SK-N-SH (cell line): ENCODE data around the gene NAV2. TPM values are rescaled to one million over a fixed set of nuclear protein-coding genes. Genes with fewer than 3 reads are reported as not detected.

Experiments used
- CTCF ChIA-PET: fragments of 300-600, 350-600 bp; formaldehyde crosslinking; extraction: SDS; loops from one replicate; lab custom pipeline; 2021; lab: Yijun Ruan, JAX
- POLR2A ChIA-PET: fragments of 350-600 bp; sonication (Branson Sonifier 250); formaldehyde crosslinking; extraction: SDS; loops from one replicate; lab custom pipeline; 2020; ENCODE audit warnings: antibody characterized with exemption, inconsistent platforms; lab: Yijun Ruan, JAX
- DNase-seq: peaks from one replicate; pipeline ENCODE4 v3.0.0; 2012
- H2AFZ ChIP-seq: fragments of 200-600 bp; sonication (generic); 2 replicates; pipeline ENCODE4 v1.8.1; 2016; ENCODE audit warnings: antibody characterized with exemption, mild to moderate bottlenecking, low read depth
- H3F3A ChIP-seq: fragments of 200-600 bp; sonication (generic); replicated peaks from 2 replicates; pipeline ENCODE3; 2016; ENCODE audit warnings: antibody characterized with exemption, mild to moderate bottlenecking; ENCODE audit not compliant: insufficient read depth
- H3K27ac ChIP-seq, 2 experiments: fragments of 200-500 bp in 1 of 2; fragments of 200-600 bp in 1 of 2; sonication (Bioruptor generic) in 1 of 2; sonication (generic), shearing (Covaris generic) in 1 of 2; 2 replicates each; pipeline versions ENCODE4 v1.5.1 to v1.6.1; 2014 to 2016; ENCODE audit warnings: low read depth in 2 of 2, inconsistent platforms in 1 of 2, low read length in 1 of 2, mild to moderate bottlenecking in 1 of 2, mixed read lengths in 1 of 2
- H3K27me3 ChIP-seq: fragments of 200-600 bp; sonication (generic), shearing (Covaris generic); 2 replicates; pipeline ENCODE4 v1.6.1; 2016; ENCODE audit warnings: mixed run types; ENCODE audit not compliant: insufficient read depth
- H3K36me3 ChIP-seq, 2 experiments: fragments of 200-500 bp in 1 of 2; fragments of 200-600 bp in 1 of 2; sonication (Bioruptor generic) in 1 of 2; sonication (generic) in 1 of 2; replicated peaks in 1 of 2; 2 replicates each; pipeline versions ENCODE3 to v1.5.1; 2014 to 2016; ENCODE audit warnings: low read length in 1 of 2, mild to moderate bottlenecking in 1 of 2; ENCODE audit not compliant: insufficient read depth in 2 of 2, control insufficient read depth in 1 of 2
- H3K4me1 ChIP-seq, 2 experiments: fragments of 200-500 bp in 1 of 2; fragments of 200-600 bp in 1 of 2; sonication (Bioruptor generic) in 1 of 2; sonication (generic), shearing (Covaris generic) in 1 of 2; 2 replicates each; pipeline versions ENCODE4 v1.5.1 to v1.6.1; 2014 to 2016; ENCODE audit warnings: low read depth in 1 of 2, low read length in 1 of 2, mixed run types in 1 of 2; ENCODE audit not compliant: insufficient read depth in 2 of 2, control insufficient read depth in 1 of 2
- H3K4me2 ChIP-seq: fragments of 200-600 bp; sonication (generic), shearing (Covaris generic); 2 replicates; pipeline ENCODE4 v1.6.1; 2017; ENCODE audit warnings: mixed run types
- H3K4me3 ChIP-seq, 2 experiments: fragments of 200-500 bp in 1 of 2; fragments of 200-600 bp in 1 of 2; sonication (Bioruptor generic) in 1 of 2; sonication (generic), shearing (Covaris generic) in 1 of 2; 2 replicates each; pipeline versions ENCODE4 v1.5.1 to v1.8.1; 2014 to 2016; ENCODE audit warnings: low read depth in 2 of 2, inconsistent platforms in 1 of 2, low read length in 1 of 2, mild to moderate bottlenecking in 1 of 2, mixed read lengths in 1 of 2, moderate library complexity in 1 of 2
- H3K79me2 ChIP-seq: fragments of 200-600 bp; sonication (generic); 2 replicates; pipeline ENCODE4 v1.8.1; 2017; ENCODE audit warnings: mild to moderate bottlenecking; ENCODE audit not compliant: insufficient read depth
- H3K9ac ChIP-seq: fragments of 200-600 bp; sonication (generic); 2 replicates; pipeline ENCODE4 v1.6.1; 2017; ENCODE audit warnings: mixed run types
- H3K9me2 ChIP-seq: fragments of 200-600 bp; sonication (generic); 2 replicates; pipeline ENCODE4 v1.6.1; 2017; ENCODE audit warnings: mixed run types
- H3K9me3 ChIP-seq: fragments of 200-600 bp; sonication (generic); 2 replicates; pipeline ENCODE4 v1.6.1; 2017; ENCODE audit warnings: mixed run types, mild to moderate bottlenecking, moderate library complexity
- H4K20me1 ChIP-seq: fragments of 200-600 bp; sonication (generic); 2 replicates; pipeline ENCODE4 v1.6.1; 2017; ENCODE audit warnings: mild to moderate bottlenecking, mixed run types; ENCODE audit not compliant: insufficient read depth
- CHD2 ChIP-seq: fragments of 150-350 bp; IDR thresholded peaks from 2 replicates; pipeline ENCODE4 v1.6.1; 2018; ENCODE audit warnings: low read length; ENCODE audit not compliant: partially characterized antibody
- EP300 ChIP-seq, 2 experiments: IDR thresholded peaks; 2 replicates each; pipeline versions ENCODE4 v1.4.0 to v1.6.1; 2012; ENCODE audit warnings: borderline replicate concordance in 1 of 2, low read depth in 1 of 2, low read length in 1 of 2
- FOSL2 ChIP-seq: IDR thresholded peaks from 2 replicates; pipeline ENCODE4 v1.4.0; 2012; ENCODE audit warnings: low read depth, mild to moderate bottlenecking, moderate library complexity, borderline replicate concordance
- FOXJ3 ChIP-seq: sonication (generic); formaldehyde crosslinking; IDR thresholded peaks from 2 replicates; pipeline ENCODE4 v1.5.1; 2020; ENCODE audit warnings: mild to moderate bottlenecking, missing genetic modification reagents
- FOXM1 ChIP-seq: IDR thresholded peaks from 2 replicates; pipeline ENCODE4 v1.4.0; 2012; ENCODE audit warnings: low read depth, mild to moderate bottlenecking
- GABPA ChIP-seq: IDR thresholded peaks from 2 replicates; pipeline ENCODE4 v1.4.0; 2012; ENCODE audit warnings: low read depth, mild to moderate bottlenecking
- GATA2 ChIP-seq: sonication (generic); formaldehyde crosslinking; IDR thresholded peaks from 2 replicates; pipeline ENCODE4 v1.5.0; 2020; ENCODE audit warnings: mild to moderate bottlenecking, missing genetic modification reagents
- JUND ChIP-seq: IDR thresholded peaks from 2 replicates; pipeline ENCODE4 v1.4.0; 2012
- MAX ChIP-seq: IDR thresholded peaks from 2 replicates; pipeline ENCODE4 v1.4.0; 2012; ENCODE audit warnings: low read depth
- MEF2A ChIP-seq: IDR thresholded peaks from 2 replicates; pipeline ENCODE4 v1.4.0; 2012; ENCODE audit warnings: low read depth, borderline replicate concordance
- NRF1 ChIP-seq: IDR thresholded peaks from 2 replicates; pipeline ENCODE4 v1.6.1; 2012; ENCODE audit warnings: low read depth, mild to moderate bottlenecking, low read length
- RAD21 ChIP-seq: IDR thresholded peaks from 2 replicates; pipeline ENCODE4 v1.6.1; 2012; ENCODE audit warnings: mild to moderate bottlenecking, low read length
- RFX5 ChIP-seq: IDR thresholded peaks from 2 replicates; pipeline ENCODE4 v1.6.1; 2012; ENCODE audit warnings: mild to moderate bottlenecking, improper control_type of control experiment, low read length
- SMC3 ChIP-seq: IDR thresholded peaks from 2 replicates; pipeline ENCODE4 v1.6.1; 2012; ENCODE audit warnings: low read depth, low read length, improper control_type of control experiment
- TCF12 ChIP-seq: IDR thresholded peaks from 2 replicates; pipeline ENCODE4 v1.4.0; 2012
- USF2 ChIP-seq: fragments of 150-350 bp; IDR thresholded peaks from 2 replicates; pipeline ENCODE4 v1.6.1; 2017; ENCODE audit warnings: antibody characterized with exemption, low read length, low read depth, borderline replicate concordance
- WGBS: methylation state at CpG from one replicate; pipeline ENCODE4 v1.1.6; 2017; ENCODE audit warnings: low lambda C conversion rate; 5-methylcytosine and 5-hydroxymethylcytosine counted together
- polyA plus RNA-seq, 3 experiments: library from polyadenylated mRNA; depleted of rRNA; stranded (reverse); fragments of >200 nt; gene quantifications; 2 replicates each; pipeline ENCODE4 v1.2.3, GENCODE V29; 2012
- TF ChIP-seq, protein P1 (sequence below): IDR thresholded peaks from 2 replicates; pipeline ENCODE4; 2012
- TF ChIP-seq, protein P2 (sequence below): IDR thresholded peaks from 2 replicates; pipeline ENCODE4 v1.4.0; 2012; ENCODE audit warnings: low read depth, borderline replicate concordance
- TF ChIP-seq, protein P3 (sequence below): IDR thresholded peaks from 2 replicates; pipeline ENCODE4 v1.4.0; 2012; ENCODE audit warnings: low read depth, borderline replicate concordance

NAV2 gene
- polyA plus RNA-seq, 1 of the 3 experiments (the other 2 are of a cell fraction): 26.2 TPM

GRCh38 chr11:19929147-19929546, 216.5 kb downstream of the NAV2 start (continued):
- TF ChIP-seq CHD2 (no peak), FOXM1 (no peak), RFX5 (no peak), EP300 (IDR thresholded peaks at IDR 0.05; ENCODE audit: borderline replicate concordance in 1 of 2, low read depth in 1 of 2, low read length in 1 of 2) (peak in 1 of 2 experiments; percentile 47; a peak in 1 of 4 replicates), FOSL2 (peak; percentile 39; the same call in 1 of the 2 replicates), TCF12 (peak; percentile 54), FOXJ3 (CRISPR knock-in tag) (no peak), RAD21 (no peak), MEF2A (no peak)
- TF ChIP-seq, protein P1, sequence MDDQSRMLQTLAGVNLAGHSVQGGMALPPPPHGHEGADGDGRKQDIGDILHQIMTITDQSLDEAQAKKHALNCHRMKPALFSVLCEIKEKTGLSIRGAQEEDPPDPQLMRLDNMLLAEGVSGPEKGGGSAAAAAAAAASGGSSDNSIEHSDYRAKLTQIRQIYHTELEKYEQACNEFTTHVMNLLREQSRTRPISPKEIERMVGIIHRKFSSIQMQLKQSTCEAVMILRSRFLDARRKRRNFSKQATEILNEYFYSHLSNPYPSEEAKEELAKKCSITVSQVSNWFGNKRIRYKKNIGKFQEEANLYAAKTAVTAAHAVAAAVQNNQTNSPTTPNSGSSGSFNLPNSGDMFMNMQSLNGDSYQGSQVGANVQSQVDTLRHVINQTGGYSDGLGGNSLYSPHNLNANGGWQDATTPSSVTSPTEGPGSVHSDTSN: peak; percentile 66
- TF ChIP-seq, all 33 proteins: peak for 8

GRCh38 chr11:19929655-19930054, 217.0 kb downstream of the NAV2 start:
- Histone ChIP-seq H4K20me1 (no peaks in the 10 kb centered on the region), H3K79me2 (peaks cover 97% of the 10 kb centered on the region), H3F3A (peaks cover 46% of the 10 kb centered on the region), H3K27me3 (no peaks in the 10 kb centered on the region), H3K4me3 (no peak overlapping the region), H3K9me3 (no peaks in the 10 kb centered on the region), H3K27ac (peak overlapping the region; percentile 93 to 95), H3K36me3 (peaks cover 23 to 51% of the 10 kb centered on the region in 2 experiments), H3K4me1 (peaks cover 44 to 58% of the 10 kb centered on the region in 2 experiments), H2AFZ (no peak overlapping the region), H3K9ac (peak overlapping the region; percentile 33; the same call in 1 of the 2 replicates), H3K4me2 (peak overlapping the region; percentile 21; the same call in 1 of the 2 replicates), H3K9me2 (no peaks in the 10 kb centered on the region)
- CTCF ChIA-PET: interaction anchor here (1.2 to 2.3 kb wide), 4 partner anchors 12 to 198 kb away, joined by 4 to 8 read pairs (median 5); no protein-coding TSS in a partner anchor
- 29% methylated on average over 2 of the region's 2 CpGs for WGBS
- POLR2A ChIA-PET: no interaction called here
- TF ChIP-seq, protein P2, sequence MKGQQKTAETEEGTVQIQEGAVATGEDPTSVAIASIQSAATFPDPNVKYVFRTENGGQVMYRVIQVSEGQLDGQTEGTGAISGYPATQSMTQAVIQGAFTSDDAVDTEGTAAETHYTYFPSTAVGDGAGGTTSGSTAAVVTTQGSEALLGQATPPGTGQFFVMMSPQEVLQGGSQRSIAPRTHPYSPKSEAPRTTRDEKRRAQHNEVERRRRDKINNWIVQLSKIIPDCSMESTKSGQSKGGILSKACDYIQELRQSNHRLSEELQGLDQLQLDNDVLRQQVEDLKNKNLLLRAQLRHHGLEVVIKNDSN: peak; percentile 79
- TF ChIP-seq SMC3 (no peak), JUND (peak; percentile 35; the same call in 1 of the 2 replicates), GATA2 (CRISPR knock-in tag) (no peak), MAX (peak; percentile 66), USF2 (no peak), FOSL2 (peak; percentile 41; the same call in 1 of the 2 replicates), NRF1 (no peak), RAD21 (no peak), TCF12 (peak; percentile 26; the same call in 1 of the 2 replicates), GABPA (0 out of 2 replicates have a peak, but pooled peaks have one; percentile 43)
- TF ChIP-seq, protein P3, sequence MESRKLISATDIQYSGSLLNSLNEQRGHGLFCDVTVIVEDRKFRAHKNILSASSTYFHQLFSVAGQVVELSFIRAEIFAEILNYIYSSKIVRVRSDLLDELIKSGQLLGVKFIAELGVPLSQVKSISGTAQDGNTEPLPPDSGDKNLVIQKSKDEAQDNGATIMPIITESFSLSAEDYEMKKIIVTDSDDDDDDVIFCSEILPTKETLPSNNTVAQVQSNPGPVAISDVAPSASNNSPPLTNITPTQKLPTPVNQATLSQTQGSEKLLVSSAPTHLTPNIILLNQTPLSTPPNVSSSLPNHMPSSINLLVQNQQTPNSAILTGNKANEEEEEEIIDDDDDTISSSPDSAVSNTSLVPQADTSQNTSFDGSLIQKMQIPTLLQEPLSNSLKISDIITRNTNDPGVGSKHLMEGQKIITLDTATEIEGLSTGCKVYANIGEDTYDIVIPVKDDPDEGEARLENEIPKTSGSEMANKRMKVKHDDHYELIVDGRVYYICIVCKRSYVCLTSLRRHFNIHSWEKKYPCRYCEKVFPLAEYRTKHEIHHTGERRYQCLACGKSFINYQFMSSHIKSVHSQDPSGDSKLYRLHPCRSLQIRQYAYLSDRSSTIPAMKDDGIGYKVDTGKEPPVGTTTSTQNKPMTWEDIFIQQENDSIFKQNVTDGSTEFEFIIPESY: no peak
- TF ChIP-seq, protein P1: no peak
- no peak for DNase-seq
